GM23248 (cell line): ENCODE data around the gene RASGRF1. TPM values are rescaled to one million over a fixed set of nuclear protein-coding genes. Genes with fewer than 3 reads are reported as not detected.

Experiments used
- DNase-seq: peaks from one replicate; pipeline ENCODE4 v3.0.0-alpha.2; 2015
- H2AFZ ChIP-seq: fragments of 200-600 bp; sonication (generic); 2 replicates; pipeline ENCODE4 v1.6.1; 2016; ENCODE audit warnings: antibody characterized with exemption
- H3F3A ChIP-seq: fragments of 200-600 bp; sonication (generic); 2 replicates; pipeline ENCODE4 v1.6.1; 2016; ENCODE audit warnings: mild to moderate bottlenecking, antibody characterized with exemption, mixed run types; ENCODE audit not compliant: insufficient read depth
- H3K27ac ChIP-seq: fragments of 200-600 bp; sonication (generic); 2 replicates; pipeline ENCODE4 v1.5.1; 2016; ENCODE audit warnings: mild to moderate bottlenecking
- H3K27me3 ChIP-seq: fragments of 200-600 bp; sonication (generic); replicated peaks from 2 replicates; pipeline ENCODE4 v1.6.1; 2016; ENCODE audit warnings: mild to moderate bottlenecking; ENCODE audit not compliant: insufficient read depth
- H3K36me3 ChIP-seq: fragments of 200-600 bp; sonication (generic); 2 replicates; pipeline ENCODE4 v1.6.1; 2016; ENCODE audit warnings: low read depth, mild to moderate bottlenecking
- H3K4me1 ChIP-seq: fragments of 200-600 bp; sonication (generic); 2 replicates; pipeline ENCODE4 v1.6.1; 2016; ENCODE audit warnings: mild to moderate bottlenecking; ENCODE audit not compliant: insufficient read depth
- H3K4me2 ChIP-seq: fragments of 200-600 bp; sonication (generic); one replicate; pipeline ENCODE4 v1.6.1; 2016; ENCODE audit warnings: mild to moderate bottlenecking; ENCODE audit not compliant: unreplicated experiment
- H3K4me3 ChIP-seq: fragments of 200-600 bp; sonication (generic); 2 replicates; pipeline ENCODE4 v1.5.1; 2016; ENCODE audit warnings: mild to moderate bottlenecking
- H3K79me2 ChIP-seq: fragments of 200-600 bp; sonication (generic); 2 replicates; pipeline ENCODE4 v1.6.1; 2016; ENCODE audit warnings: mild to moderate bottlenecking; ENCODE audit not compliant: insufficient read depth
- H3K9ac ChIP-seq: fragments of 200-600 bp; sonication (generic); 2 replicates; pipeline ENCODE4 v1.6.1; 2016; ENCODE audit warnings: mild to moderate bottlenecking
- H3K9me2 ChIP-seq: fragments of 200-600 bp; sonication (generic); 2 replicates; pipeline ENCODE4 v1.6.1; 2016; ENCODE audit warnings: mixed run types, mild to moderate bottlenecking, moderate library complexity; ENCODE audit not compliant: insufficient read depth
- H3K9me3 ChIP-seq: fragments of 200-600 bp; sonication (generic); one replicate; pipeline ENCODE4 v1.6.1; 2017; ENCODE audit warnings: low read depth
- H4K20me1 ChIP-seq: fragments of 200-600 bp; sonication (generic); 2 replicates; pipeline ENCODE4 v1.6.0; 2016; ENCODE audit not compliant: insufficient read depth
- EZH2 ChIP-seq: fragments of 200-600 bp; sonication (generic); IDR thresholded peaks from 2 replicates; pipeline ENCODE4 v1.6.1; 2018; ENCODE audit warnings: antibody characterized with exemption, mild to moderate bottlenecking; ENCODE audit not compliant: insufficient read depth, poor library complexity, severe bottlenecking
- EZH2phosphoT487 ChIP-seq: fragments of 200-600 bp; sonication (generic); IDR thresholded peaks from 2 replicates; pipeline ENCODE4 v1.6.1; 2018; ENCODE audit warnings: antibody characterized with exemption, moderate library complexity, mild to moderate bottlenecking, low read depth; ENCODE audit not compliant: insufficient read depth
- WGBS, 2 experiments: methylation state at CpG; one replicate each; pipeline ENCODE4 v1.1.6; 2015 to 2017; ENCODE audit warnings: low lambda C conversion rate in 2 of 2, low coverage in 1 of 2; ENCODE audit errors: missing lambda C conversion rate in 2 of 2; 5-methylcytosine and 5-hydroxymethylcytosine counted together
- in situ Hi-C: fragments of 300-500 bp; cut with MboI; formaldehyde crosslinking; loops from 2 replicates; pipeline ENCODE4 v1.15.0; 2020
- polyA plus RNA-seq: library from polyadenylated mRNA; unstranded; fragments of >200 nt; fragmentation: Nextera tagmentation; extraction: Ambion mirVana; gene quantifications from 2 replicates; pipeline ENCODE4 v1.2.1, GENCODE V29; 2016
- total RNA-seq: library from RNA; depleted of rRNA; stranded (reverse); fragments of >200 nt; shearing (Covaris generic); gene quantifications from 2 replicates; pipeline ENCODE4 v1.2.3, GENCODE V29; 2014

RASGRF1 gene
- total and polyA plus RNA-seq, 2 experiments from 2014 or later: not detected

DNA sequence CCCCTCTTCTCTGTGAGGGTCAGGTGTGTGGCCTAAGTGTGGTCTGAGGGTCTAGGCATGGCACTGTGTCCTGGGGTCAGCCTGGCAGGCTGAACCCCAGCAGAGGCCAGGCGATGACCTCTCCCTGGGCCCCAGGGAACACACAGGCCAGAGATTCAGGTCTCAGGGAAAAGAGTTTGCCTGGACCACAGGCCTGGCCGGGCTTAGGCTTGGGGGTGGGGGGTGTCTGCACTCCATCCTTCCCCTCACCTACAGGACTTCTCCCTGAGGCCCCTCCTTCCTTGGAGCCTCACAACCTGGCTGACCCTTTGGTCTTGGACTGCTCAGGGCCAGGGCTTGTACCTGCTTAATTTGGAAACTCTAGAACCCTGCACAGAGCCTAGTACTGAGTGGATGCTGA is 21.8 kb downstream of the RASGRF1 start:
- no peak for DNase-seq

DNA sequence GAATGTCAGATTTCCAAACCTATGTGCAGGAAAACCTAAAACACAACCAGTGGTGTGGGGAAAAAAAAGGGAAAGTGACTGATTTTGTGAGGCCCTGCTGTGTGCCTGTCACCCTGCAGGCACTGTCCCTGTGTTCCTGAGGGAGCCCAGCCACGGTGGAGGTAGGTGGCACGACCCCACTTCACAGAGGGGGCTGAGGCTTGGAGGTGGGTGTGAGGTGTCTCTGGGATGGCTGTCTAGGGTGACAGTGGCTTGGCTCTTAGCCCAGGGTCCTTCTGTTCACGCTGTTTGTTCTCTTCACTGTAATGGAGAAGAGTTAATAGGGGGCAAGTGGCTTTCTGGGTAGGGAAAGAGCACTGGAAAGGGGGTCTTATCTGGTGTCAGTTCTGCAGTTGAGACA is 22.6 kb downstream of the RASGRF1 start:
- no peak for DNase-seq
- Histone ChIP-seq H3K4me1 (no peaks in the 10 kb centered on the region), H3K4me2 (no peak overlapping the region), H3K27me3 (no peaks in the 10 kb centered on the region), H3F3A (no peaks in the 10 kb centered on the region), H3K27ac (no peak overlapping the region), H4K20me1 (no peaks in the 10 kb centered on the region), H3K4me3 (no peak overlapping the region), H3K9me3 (no peaks in the 10 kb centered on the region), H2AFZ (no peak overlapping the region), H3K9me2 (no peaks in the 10 kb centered on the region), H3K36me3 (no peaks in the 10 kb centered on the region), H3K9ac (no peak overlapping the region), H3K79me2 (no peaks in the 10 kb centered on the region)
- TF ChIP-seq EZH2phosphoT487 (no peak), EZH2 (no peak)
- in situ Hi-C loops: no loop called here
- 30 to 31% methylated on average over 3 of the region's 3 CpGs for WGBS, 2 experiments

More for the DNA sequence above, 21.8 kb downstream of the RASGRF1 start:
- TF ChIP-seq EZH2phosphoT487 (no peak), EZH2 (no peak)
- H3K9ac ChIP-seq: no peak overlapping the region
- H3K9me2 ChIP-seq: no peaks in the 10 kb centered on the region
- no peaks in the 10 kb centered on the region for H3K79me2 ChIP-seq
- 63 to 71% methylated on average over 2 of the region's 2 CpGs for WGBS, 2 experiments
- H3K4me3 ChIP-seq: no peak overlapping the region
- H3K4me1 ChIP-seq: no peaks in the 10 kb centered on the region
- H2AFZ ChIP-seq: no peak overlapping the region
- no peak overlapping the region for H3K27ac ChIP-seq
- no peaks in the 10 kb centered on the region for H4K20me1 ChIP-seq
- H3K9me3 ChIP-seq: no peaks in the 10 kb centered on the region
- no peak overlapping the region for H3K4me2 ChIP-seq
- no peaks in the 10 kb centered on the region for H3F3A ChIP-seq
- H3K27me3 ChIP-seq: no peaks in the 10 kb centered on the region
- in situ Hi-C loops: no loop called here
- no peaks in the 10 kb centered on the region for H3K36me3 ChIP-seq

DNA sequence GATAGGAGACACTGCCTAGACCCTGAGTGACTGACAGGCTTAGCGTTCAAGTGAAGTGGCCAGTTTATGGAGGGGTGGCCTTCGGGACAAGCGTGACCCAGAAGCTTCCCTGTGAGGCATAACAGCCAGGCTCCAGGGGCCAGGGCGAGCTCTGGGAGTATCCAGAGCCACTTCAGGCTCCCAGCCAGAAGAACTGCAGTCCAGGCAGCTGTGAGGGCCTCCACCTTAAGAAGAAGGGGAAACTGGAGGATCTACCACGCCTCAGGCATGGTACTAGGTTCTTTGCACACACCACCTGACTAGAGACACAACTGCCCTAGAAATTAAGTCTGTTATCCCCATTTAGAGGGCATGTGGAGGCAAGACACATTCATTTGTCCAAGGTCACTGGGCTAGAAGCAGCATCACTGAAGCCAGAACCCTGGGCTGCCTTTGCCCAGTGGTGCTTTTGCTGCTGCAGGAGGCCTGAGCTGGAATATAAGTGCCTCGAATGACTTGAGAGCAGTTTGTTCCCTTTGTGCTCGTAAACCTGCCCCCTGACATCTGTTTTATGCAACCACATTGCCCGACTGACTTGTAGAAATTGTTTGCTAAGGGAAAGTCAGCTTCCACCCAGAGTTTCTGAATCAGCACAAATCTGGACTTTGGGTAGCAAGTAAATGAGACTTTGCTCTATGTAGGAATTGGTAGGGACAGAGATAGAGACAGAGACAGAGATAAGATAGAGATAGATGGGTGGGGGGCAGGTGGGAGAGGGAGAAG is 23.3 kb downstream of the RASGRF1 start:
- in situ Hi-C loops: no loop called here
- no peaks in the 10 kb centered on the region for H3K27me3 ChIP-seq
- no peak overlapping the region for H3K4me2 ChIP-seq
- no peaks in the 10 kb centered on the region for H3K4me1 ChIP-seq
- H3K9me2 ChIP-seq: no peaks in the 10 kb centered on the region
- H4K20me1 ChIP-seq: no peaks in the 10 kb centered on the region
- H3K79me2 ChIP-seq: no peaks in the 10 kb centered on the region
- DNase-seq: no peak
- H3F3A ChIP-seq: no peaks in the 10 kb centered on the region
- TF ChIP-seq EZH2 (no peak), EZH2phosphoT487 (no peak)
- no peaks in the 10 kb centered on the region for H3K36me3 ChIP-seq
- H3K27ac ChIP-seq: no peak overlapping the region
- WGBS, 2 experiments: 7 to 10% methylated on average over 8 of the region's 8 CpGs
- H3K9ac ChIP-seq: no peak overlapping the region
- H2AFZ ChIP-seq: no peak overlapping the region
- H3K4me3 ChIP-seq: no peak overlapping the region
- no peaks in the 10 kb centered on the region for H3K9me3 ChIP-seq

DNA sequence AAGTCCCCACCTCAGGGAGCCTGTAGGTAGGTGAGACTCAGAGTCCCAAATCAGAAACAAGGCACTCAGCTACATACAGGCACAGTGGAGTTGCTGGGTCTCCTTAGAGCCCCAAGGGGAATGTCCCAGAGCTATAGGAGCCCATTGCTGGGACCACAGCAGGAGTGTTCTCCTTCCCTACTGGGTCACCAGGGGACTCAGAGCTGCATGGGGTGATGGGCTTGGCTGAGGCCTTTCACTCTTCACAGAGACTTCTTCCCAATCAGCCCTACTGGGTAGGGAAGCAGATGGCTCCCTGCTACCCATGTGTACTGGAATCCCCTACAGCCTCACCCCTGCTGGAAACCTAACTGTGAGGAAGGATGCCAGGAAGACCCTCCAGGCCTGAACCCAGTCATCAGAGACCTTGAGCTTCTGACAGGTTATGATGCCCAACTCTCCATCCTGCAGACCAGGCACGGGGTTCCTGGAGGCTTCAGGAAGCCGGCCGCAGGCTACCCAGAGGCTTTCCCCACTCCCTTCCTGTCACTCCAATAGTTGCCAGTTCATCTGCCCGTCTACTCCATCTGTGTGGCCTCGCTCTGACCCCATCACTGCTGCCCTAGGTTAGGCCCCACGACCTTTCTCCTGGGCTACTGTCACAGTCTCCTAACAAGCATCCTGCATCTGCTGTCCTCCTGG is 24.0 kb downstream of the RASGRF1 start:
- Histone ChIP-seq H3F3A (no peaks in the 10 kb centered on the region), H3K79me2 (no peaks in the 10 kb centered on the region), H3K27me3 (no peaks in the 10 kb centered on the region), H3K4me1 (no peaks in the 10 kb centered on the region), H3K36me3 (no peaks in the 10 kb centered on the region), H3K9me2 (no peaks in the 10 kb centered on the region), H3K9me3 (no peaks in the 10 kb centered on the region), H2AFZ (no peak overlapping the region), H3K9ac (no peak overlapping the region), H3K4me2 (no peak overlapping the region), H3K4me3 (no peak overlapping the region), H4K20me1 (no peaks in the 10 kb centered on the region), H3K27ac (no peak overlapping the region)
- TF ChIP-seq EZH2 (no peak), EZH2phosphoT487 (no peak)
- in situ Hi-C loops: no loop called here
- WGBS, 2 experiments: 55 to 57% methylated on average over 6 of the region's 6 CpGs
- DNase-seq: no peak
